GM23338 (cell line): Measurements from ENCODE around the gene TMED3. TPM values are rescaled to one million over a fixed set of nuclear protein-coding genes. Genes with fewer than 3 reads are reported as not detected.

Source experiments
- ATAC-seq: fragments of 200-7000 bp; cut with Tn5 transposase; 3 replicates; pipeline ENCODE4 v1.9.1; 2020
- DNase-seq: peaks from one replicate; pipeline ENCODE4 v3.0.0-alpha.2; 2015; ENCODE audit warnings: low spot score
- H2AFZ ChIP-seq: fragments of 200-600 bp; sonication (generic); 2 replicates; pipeline ENCODE4 v1.8.0; 2016; ENCODE audit warnings: antibody characterized with exemption, mild to moderate bottlenecking, moderate library complexity
- H3F3A ChIP-seq: fragments of 200-600 bp; sonication (generic); replicated peaks from 2 replicates; pipeline ENCODE4 v1.8.0; 2017; ENCODE audit warnings: antibody characterized with exemption, mixed run types, low read depth
- H3K27ac ChIP-seq: fragments of 200-600 bp; sonication (generic); 2 replicates; pipeline ENCODE4 v1.6.1; 2016; ENCODE audit warnings: low read depth
- H3K27me3 ChIP-seq: fragments of 200-600 bp; sonication (generic); 2 replicates; pipeline ENCODE4 v1.8.0; 2016; ENCODE audit warnings: mild to moderate bottlenecking, mixed run types, moderate library complexity; ENCODE audit not compliant: insufficient read depth
- H3K36me3 ChIP-seq: fragments of 200-600 bp; sonication (generic); 2 replicates; pipeline ENCODE4 v1.8.0; 2016; ENCODE audit warnings: mild to moderate bottlenecking; ENCODE audit not compliant: insufficient read depth
- H3K4me1 ChIP-seq: fragments of 200-600 bp; sonication (generic); 2 replicates; pipeline ENCODE4 v1.8.0; 2016; ENCODE audit warnings: mild to moderate bottlenecking, moderate library complexity; ENCODE audit not compliant: insufficient read depth
- H3K4me2 ChIP-seq: fragments of 200-600 bp; sonication (generic); 2 replicates; pipeline ENCODE4 v1.7.1; 2017; ENCODE audit warnings: mixed run types
- H3K4me3 ChIP-seq: fragments of 200-600 bp; sonication (generic); 2 replicates; pipeline ENCODE4 v1.6.1; 2016; ENCODE audit warnings: mixed run types
- H3K79me2 ChIP-seq: fragments of 200-600 bp; sonication (generic); replicated peaks from 2 replicates; pipeline ENCODE4 v1.8.0; 2017; ENCODE audit warnings: mild to moderate bottlenecking; ENCODE audit not compliant: insufficient read depth
- H3K9me2 ChIP-seq: fragments of 200-600 bp; sonication (generic); 2 replicates; pipeline ENCODE4 v1.8.0; 2017; ENCODE audit not compliant: insufficient read depth
- H4K20me1 ChIP-seq: fragments of 200-600 bp; sonication (generic); replicated peaks from 2 replicates; pipeline ENCODE4 v1.8.0; 2017; ENCODE audit warnings: mild to moderate bottlenecking; ENCODE audit not compliant: insufficient read depth
- H3K27ac Mint-ChIP-seq: 2 replicates; pipeline ENCODE4 v1.8.0; 2020; ENCODE audit warnings: inconsistent platforms, mild to moderate bottlenecking, moderate library complexity, mixed read lengths
- H3K27me3 Mint-ChIP-seq: 3 replicates; pipeline ENCODE4 v1.8.0; 2022; ENCODE audit warnings: low read depth, mild to moderate bottlenecking, moderate library complexity, mixed read lengths, inconsistent platforms; ENCODE audit not compliant: insufficient read depth, poor library complexity
- H3K36me3 Mint-ChIP-seq: 3 replicates; pipeline ENCODE4 v1.8.0; 2021; ENCODE audit warnings: low read depth, mild to moderate bottlenecking, inconsistent platforms, moderate library complexity, mixed read lengths
- H3K4me1 Mint-ChIP-seq: 3 replicates; pipeline ENCODE4 v1.8.0; 2020; ENCODE audit warnings: mild to moderate bottlenecking, inconsistent platforms, mixed read lengths
- H3K4me3 Mint-ChIP-seq: 3 replicates; pipeline ENCODE4 v1.8.0; 2021; ENCODE audit warnings: moderate library complexity, mild to moderate bottlenecking, inconsistent platforms, mixed read lengths
- H3K9me3 Mint-ChIP-seq: 3 replicates; pipeline ENCODE4 v1.8.0; 2020; ENCODE audit warnings: moderate library complexity, mild to moderate bottlenecking, inconsistent platforms, mixed read lengths
- CREB1 ChIP-seq: fragments of 250-450 bp; sonication (Bioruptor Pico); IDR thresholded peaks from 2 replicates; pipeline ENCODE4 v1.5.0; 2020; ENCODE audit warnings: low read depth, mild to moderate bottlenecking, moderate library complexity
- CTCF ChIP-seq, 2 experiments: fragments of 200-600 bp in 1 of 2; sonication (generic) in 1 of 2; conservative IDR thresholded peaks; 2 replicates each; pipeline versions ENCODE4 v1.5.1 to v1.6.1; 2016 to 2017; ENCODE audit warnings: antibody characterized with exemption in 2 of 2, low read depth in 2 of 2, mild to moderate bottlenecking in 2 of 2, moderate library complexity in 1 of 2
- ETS1 ChIP-seq: IDR thresholded peaks from 2 replicates; pipeline ENCODE4 v1.6.1; 2016; ENCODE audit warnings: antibody characterized with exemption
- JUNB ChIP-seq: IDR thresholded peaks from one replicate; pipeline ENCODE4 v1.6.1; 2016; ENCODE audit warnings: antibody characterized with exemption; ENCODE audit not compliant: unreplicated experiment
- REST ChIP-seq: IDR thresholded peaks from one replicate; pipeline ENCODE4 v1.6.1; 2018; ENCODE audit warnings: antibody characterized with exemption; ENCODE audit not compliant: unreplicated experiment
- STAT1 ChIP-seq: IDR thresholded peaks from one replicate; pipeline ENCODE4 v1.6.1; 2016; ENCODE audit warnings: antibody characterized with exemption; ENCODE audit not compliant: unreplicated experiment
- polyA plus RNA-seq: library from polyadenylated mRNA; unstranded; fragments of >200 nt; fragmentation: Nextera tagmentation; extraction: Ambion mirVana; gene quantifications from 2 replicates; pipeline ENCODE4 v1.2.1, GENCODE V29; 2016
- total RNA-seq: library from RNA; depleted of rRNA; stranded (reverse); fragments of >200 nt; shearing (Covaris generic); gene quantifications from 2 replicates; pipeline ENCODE4 v1.2.3, GENCODE V29; 2014

The TMED3 gene
- total and polyA plus RNA-seq, 2 experiments from 2014 or later: 33.7 to 49.2 TPM

DNA sequence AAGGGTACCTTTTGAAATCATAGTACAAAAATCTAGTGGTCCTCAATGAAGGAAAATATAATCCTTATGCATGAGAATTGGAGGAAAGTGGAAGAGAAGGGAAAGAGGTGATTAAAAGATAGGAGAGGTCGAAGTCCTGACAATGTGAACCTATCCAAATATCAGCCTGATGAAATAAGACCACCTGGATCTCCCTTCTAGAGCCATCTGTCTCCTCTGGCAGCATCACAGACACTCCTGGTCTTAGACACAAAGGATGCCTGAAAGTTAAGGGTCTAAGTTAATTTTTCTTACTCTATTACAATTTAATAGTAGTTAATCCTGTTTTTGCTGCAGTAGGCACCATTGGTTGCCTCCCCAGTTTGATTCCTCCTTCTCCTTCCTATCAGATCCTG, 11.1 kb upstream of the TMED3 start (continued):
- no peak for TF ChIP-seq CTCF (conservative IDR thresholded peaks at IDR 0.05; ENCODE audit: low read depth in 2 of 2)
- TF ChIP-seq REST: no peak

DNA sequence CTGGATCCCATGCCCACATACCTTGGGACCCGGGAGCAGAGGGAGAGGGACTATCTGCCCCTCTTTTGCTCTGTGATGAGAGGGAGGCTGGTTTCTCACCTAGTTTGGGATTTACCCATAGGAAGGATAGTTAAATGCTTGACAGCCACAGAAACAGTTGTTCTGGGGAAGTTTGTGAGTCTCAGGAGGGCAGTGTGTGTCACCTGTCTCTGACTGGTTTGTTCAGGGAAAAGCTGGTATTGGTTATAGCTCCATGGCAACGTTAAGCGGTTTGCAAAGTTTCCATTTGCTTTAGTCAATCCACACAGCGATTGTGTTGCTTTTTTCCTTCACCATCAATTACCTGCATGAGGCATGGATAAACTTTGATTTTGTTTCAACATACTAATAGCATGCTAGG, 3.7 kb upstream of the TMED3 start:
- H3K4me3 Mint-ChIP-seq: no peak overlapping the region
- Histone ChIP-seq H2AFZ (no peak overlapping the region), H3F3A (no peaks in the 10 kb centered on the region), H3K9me2 (no peaks in the 10 kb centered on the region), H3K4me3 (no peak overlapping the region), H3K36me3 (no peaks in the 10 kb centered on the region), H3K4me1 (peaks cover 6% of the 10 kb centered on the region), H3K27ac (no peak overlapping the region), H4K20me1 (no peaks in the 10 kb centered on the region), H3K79me2 (peaks cover 7% of the 10 kb centered on the region), H3K27me3 (peaks cover 50% of the 10 kb centered on the region), H3K4me2 (no peak overlapping the region)
- H3K27ac Mint-ChIP-seq: no peak overlapping the region
- peaks cover 26% of the 10 kb centered on the region for H3K27me3 Mint-ChIP-seq
- TF ChIP-seq REST (no peak), JUNB (no peak), ETS1 (no peak), STAT1 (no peak), CREB1 (CRISPR knock-in tag) (no peak)
- H3K36me3 Mint-ChIP-seq: no peaks in the 10 kb centered on the region
- peaks cover 7% of the 10 kb centered on the region for H3K4me1 Mint-ChIP-seq
- no peak for DNase-seq
- ATAC-seq: no peak
- H3K9me3 Mint-ChIP-seq: no peaks in the 10 kb centered on the region
